C4-2B (cell line): ENCODE results near the gene PTCHD1.

Experiments used
- ZFX ChIP-seq: fragments of 450-650 bp; IDR thresholded peaks from 2 replicates; pipeline ENCODE4 v1.6.1; 2017
- TF ChIP-seq, protein P1 (sequence below): fragments of 450-650 bp; conservative IDR thresholded peaks from 2 replicates; pipeline ENCODE4 v1.5.1; 2017; ENCODE audit warnings: mild to moderate bottlenecking

DNA sequence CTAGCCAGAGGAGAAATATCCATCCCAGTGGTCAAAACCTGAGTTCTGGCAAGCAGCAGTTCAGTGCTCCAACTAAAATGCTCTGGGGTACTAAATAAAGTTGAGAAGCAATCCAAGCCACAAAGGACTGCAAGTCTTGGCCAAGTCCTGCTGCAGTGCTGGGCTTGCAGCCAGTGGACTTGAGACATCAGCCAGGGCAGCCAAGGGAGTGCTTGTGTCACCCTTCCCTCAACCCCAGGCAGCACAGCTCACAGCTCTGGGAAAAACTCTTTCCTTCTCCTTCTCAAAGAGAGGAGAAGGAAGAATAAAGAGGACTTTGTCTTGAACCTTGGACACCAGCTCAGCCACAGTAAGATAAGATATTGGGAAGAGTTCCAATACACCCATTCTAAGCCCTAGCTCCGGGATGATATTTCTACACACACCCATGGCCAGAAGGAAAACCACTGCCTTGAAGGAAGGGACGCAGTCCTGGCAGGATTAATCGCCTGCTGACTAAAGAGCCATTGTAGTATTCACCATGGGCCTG lies 99.8 kb downstream of the PTCHD1 start:
- TF ChIP-seq, protein P1, sequence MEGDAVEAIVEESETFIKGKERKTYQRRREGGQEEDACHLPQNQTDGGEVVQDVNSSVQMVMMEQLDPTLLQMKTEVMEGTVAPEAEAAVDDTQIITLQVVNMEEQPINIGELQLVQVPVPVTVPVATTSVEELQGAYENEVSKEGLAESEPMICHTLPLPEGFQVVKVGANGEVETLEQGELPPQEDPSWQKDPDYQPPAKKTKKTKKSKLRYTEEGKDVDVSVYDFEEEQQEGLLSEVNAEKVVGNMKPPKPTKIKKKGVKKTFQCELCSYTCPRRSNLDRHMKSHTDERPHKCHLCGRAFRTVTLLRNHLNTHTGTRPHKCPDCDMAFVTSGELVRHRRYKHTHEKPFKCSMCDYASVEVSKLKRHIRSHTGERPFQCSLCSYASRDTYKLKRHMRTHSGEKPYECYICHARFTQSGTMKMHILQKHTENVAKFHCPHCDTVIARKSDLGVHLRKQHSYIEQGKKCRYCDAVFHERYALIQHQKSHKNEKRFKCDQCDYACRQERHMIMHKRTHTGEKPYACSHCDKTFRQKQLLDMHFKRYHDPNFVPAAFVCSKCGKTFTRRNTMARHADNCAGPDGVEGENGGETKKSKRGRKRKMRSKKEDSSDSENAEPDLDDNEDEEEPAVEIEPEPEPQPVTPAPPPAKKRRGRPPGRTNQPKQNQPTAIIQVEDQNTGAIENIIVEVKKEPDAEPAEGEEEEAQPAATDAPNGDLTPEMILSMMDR = no peak
- TF ChIP-seq ZFX = no peak
